Chondrocyte (in vitro differentiated cells): ENCODE data around the gene FABP6. TPM values are rescaled to one million over a fixed set of nuclear protein-coding genes. Genes with fewer than 3 reads are reported as not detected.

Experiments
- DNase-seq: peaks from one replicate; pipeline ENCODE4 v3.0.0; 2021; ENCODE audit warnings: mixed read lengths, low spot score
- H3K27ac Mint-ChIP-seq: one replicate; pipeline ENCODE4 v1.8.0; 2021; ENCODE audit warnings: mild to moderate bottlenecking, moderate library complexity, mixed read lengths; ENCODE audit not compliant: unreplicated experiment
- H3K27me3 Mint-ChIP-seq: 2 replicates; pipeline ENCODE4 v1.8.0; 2021; ENCODE audit warnings: low read depth, mixed read lengths
- H3K36me3 Mint-ChIP-seq: 2 replicates; pipeline ENCODE4 v1.8.0; 2021; ENCODE audit warnings: low read depth, mixed read lengths
- H3K4me1 Mint-ChIP-seq: 2 replicates; pipeline ENCODE4 v1.8.0; 2021; ENCODE audit warnings: low read depth, mild to moderate bottlenecking, mixed read lengths
- H3K4me3 Mint-ChIP-seq: one replicate; pipeline ENCODE4 v1.8.0; 2021; ENCODE audit warnings: mild to moderate bottlenecking, moderate library complexity, mixed read lengths; ENCODE audit not compliant: unreplicated experiment
- H3K9me3 Mint-ChIP-seq: 2 replicates; pipeline ENCODE4 v1.8.0; 2021; ENCODE audit warnings: low read depth, mixed read lengths
- long read RNA-seq: library from polyadenylated mRNA; stranded (forward); transcript quantifications from one replicate; pipeline ENCODE4 v2.0.0, GENCODE V29; 2021
- total RNA-seq: library from RNA; stranded (reverse); gene quantifications from 3 replicates; pipeline ENCODE4 v1.2.1, GENCODE V29; 2021
- TF ChIP-seq, protein P1 (sequence below): fragments of 200-600 bp; sonication (generic); IDR thresholded peaks from 2 replicates; pipeline ENCODE4 v1.5.0; 2021; ENCODE audit warnings: antibody characterized with exemption, mild to moderate bottlenecking, moderate library complexity

Gene FABP6, protein sequence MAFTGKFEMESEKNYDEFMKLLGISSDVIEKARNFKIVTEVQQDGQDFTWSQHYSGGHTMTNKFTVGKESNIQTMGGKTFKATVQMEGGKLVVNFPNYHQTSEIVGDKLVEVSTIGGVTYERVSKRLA
- not detected in 3 replicates for total RNA-seq
- long read RNA-seq: 0 reads

DNA sequence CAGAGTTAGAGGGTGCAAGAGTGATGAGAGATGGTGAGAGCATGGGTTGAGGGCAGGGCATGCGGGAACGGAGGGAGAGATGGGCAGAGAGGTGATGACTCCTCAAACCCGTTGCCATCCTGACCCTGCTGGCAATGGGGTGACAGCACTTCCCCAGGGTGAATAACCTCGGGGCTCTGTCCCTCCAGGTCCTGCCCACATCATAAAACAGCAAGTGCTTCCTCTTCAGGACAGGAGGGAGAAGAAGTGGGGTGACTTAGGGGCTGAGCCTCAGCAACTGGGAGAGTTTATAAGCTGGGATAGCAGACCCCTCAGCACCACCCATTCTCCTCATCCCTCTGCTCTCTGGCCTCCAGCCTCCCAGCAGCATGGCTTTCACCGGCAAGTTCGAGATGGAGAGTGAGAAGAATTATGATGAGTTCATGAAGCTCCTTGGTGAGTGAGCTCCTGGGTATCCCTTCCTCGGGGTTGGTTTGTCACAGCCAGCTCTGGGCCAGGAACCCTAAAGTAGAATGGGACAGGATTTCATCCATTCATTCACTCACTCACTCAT is at the start of gene FABP6:
FABP6 (plus strand) TSS at position 317 of the 553 bp plus-strand sequence; CDS start at position 369, 52 bp downstream.
- Mint-ChIP-seq H3K9me3 (no peaks in the 10 kb centered on the region), H3K4me1 (no peaks in the 10 kb centered on the region), H3K4me3 (no peak within 1 kb of the TSS), H3K27ac (no peak within 1 kb of the TSS), H3K27me3 (no peaks in the 10 kb centered on the region), H3K36me3 (no peaks in the 10 kb centered on the region)
- DNase-seq: no peak
- TF ChIP-seq, protein P1, sequence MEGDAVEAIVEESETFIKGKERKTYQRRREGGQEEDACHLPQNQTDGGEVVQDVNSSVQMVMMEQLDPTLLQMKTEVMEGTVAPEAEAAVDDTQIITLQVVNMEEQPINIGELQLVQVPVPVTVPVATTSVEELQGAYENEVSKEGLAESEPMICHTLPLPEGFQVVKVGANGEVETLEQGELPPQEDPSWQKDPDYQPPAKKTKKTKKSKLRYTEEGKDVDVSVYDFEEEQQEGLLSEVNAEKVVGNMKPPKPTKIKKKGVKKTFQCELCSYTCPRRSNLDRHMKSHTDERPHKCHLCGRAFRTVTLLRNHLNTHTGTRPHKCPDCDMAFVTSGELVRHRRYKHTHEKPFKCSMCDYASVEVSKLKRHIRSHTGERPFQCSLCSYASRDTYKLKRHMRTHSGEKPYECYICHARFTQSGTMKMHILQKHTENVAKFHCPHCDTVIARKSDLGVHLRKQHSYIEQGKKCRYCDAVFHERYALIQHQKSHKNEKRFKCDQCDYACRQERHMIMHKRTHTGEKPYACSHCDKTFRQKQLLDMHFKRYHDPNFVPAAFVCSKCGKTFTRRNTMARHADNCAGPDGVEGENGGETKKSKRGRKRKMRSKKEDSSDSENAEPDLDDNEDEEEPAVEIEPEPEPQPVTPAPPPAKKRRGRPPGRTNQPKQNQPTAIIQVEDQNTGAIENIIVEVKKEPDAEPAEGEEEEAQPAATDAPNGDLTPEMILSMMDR: no peak

DNA sequence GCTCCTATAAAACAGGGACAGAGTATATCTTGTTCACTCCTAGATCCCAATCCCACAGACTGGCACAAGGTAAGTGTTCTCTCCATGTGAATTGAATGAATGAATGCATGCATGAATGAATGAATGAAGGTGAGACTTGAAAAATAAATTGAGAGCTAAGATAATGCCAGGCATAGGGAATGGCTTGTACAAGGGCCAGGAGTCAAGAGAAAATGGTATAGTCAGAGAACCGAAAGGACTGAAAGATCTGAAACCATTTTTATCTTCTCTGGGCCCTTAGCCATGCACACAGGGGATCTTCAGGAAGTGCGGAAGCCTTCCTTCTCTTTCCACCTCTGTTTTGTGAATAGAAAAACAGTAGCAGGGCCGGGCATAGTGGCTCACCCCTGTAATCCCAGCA is 48.4 kb upstream of the FABP6 start:
- TF ChIP-seq, protein P1: no peak
- Mint-ChIP-seq H3K27me3 (no peaks in the 10 kb centered on the region), H3K4me3 (no peak overlapping the region), H3K36me3 (peaks cover 2% of the 10 kb centered on the region), H3K9me3 (no peaks in the 10 kb centered on the region), H3K27ac (no peak overlapping the region), H3K4me1 (peaks cover 3% of the 10 kb centered on the region)
- DNase-seq: no peak

GRCh38 chr5:160181965-160182622 is 47.2 kb upstream of the FABP6 start:
- no peaks in the 10 kb centered on the region for H3K27me3 Mint-ChIP-seq
- peaks cover 2% of the 10 kb centered on the region for H3K36me3 Mint-ChIP-seq
- no peak overlapping the region for H3K4me3 Mint-ChIP-seq
- no peak for DNase-seq
- H3K4me1 Mint-ChIP-seq: no peaks in the 10 kb centered on the region
- TF ChIP-seq, protein P1: no peak
- H3K27ac Mint-ChIP-seq: no peak overlapping the region
- peaks cover 4% of the 10 kb centered on the region for H3K9me3 Mint-ChIP-seq

DNA sequence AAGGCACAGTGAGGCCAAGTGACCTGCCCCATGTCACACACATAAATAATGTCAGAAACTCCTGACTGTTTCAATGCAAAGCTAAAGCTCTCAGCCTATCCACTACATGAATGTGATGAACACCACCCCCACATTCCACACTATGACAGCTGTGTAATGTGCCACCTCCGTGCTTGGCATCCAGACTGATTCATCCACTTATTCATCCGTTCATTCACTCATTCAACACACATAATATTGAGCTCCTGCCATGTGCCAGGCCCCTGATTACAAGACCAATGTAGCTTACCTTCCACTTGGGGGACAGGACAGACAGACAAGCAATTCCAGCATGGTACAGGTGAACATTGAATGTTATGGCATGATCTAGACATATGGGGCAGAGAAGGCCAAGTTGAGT is 46.2 kb upstream of the FABP6 start:
- peaks cover 2% of the 10 kb centered on the region for H3K4me1 Mint-ChIP-seq
- H3K36me3 Mint-ChIP-seq: peaks cover 2% of the 10 kb centered on the region
- H3K27ac Mint-ChIP-seq: no peak overlapping the region
- H3K27me3 Mint-ChIP-seq: no peaks in the 10 kb centered on the region
- H3K9me3 Mint-ChIP-seq: peaks cover 4% of the 10 kb centered on the region
- no peak overlapping the region for H3K4me3 Mint-ChIP-seq
- TF ChIP-seq, protein P1: no peak
- DNase-seq: no peak

- Mint-ChIP-seq H3K4me3 (no peak overlapping the region), H3K27ac (no peak overlapping the region), H3K27me3 (no peaks in the 10 kb centered on the region), H3K4me1 (peaks cover 7% of the 10 kb centered on the region), H3K36me3 (peaks cover 2% of the 10 kb centered on the region), H3K9me3 (peaks cover 4% of the 10 kb centered on the region)
- TF ChIP-seq, protein P1: no peak
- DNase-seq: no peak
Observed at GRCh38 chr5:160185626-160186360, 43.5 kb upstream of the FABP6 start.
